Activated gamma-delta T cell treated with anti-CD3 and anti-CD28 coated beads, Interleukin-2, amount 50 U/mL, for 16 hours (primary cell): ENCODE data around the gene CFAP410.
"Not testable (repeated sequence)": the region's sequence is repeated elsewhere in the genome, so short reads cannot be mapped to it uniquely, and the experiment has no call there.

ENCODE experiments used
- DNase-seq: peaks from one replicate; pipeline ENCODE4 v3.0.0-alpha.2; 2020; ENCODE audit warnings: low read depth

CFAP410 gene

GRCh38 chr21:44350773-44351481, 11.7 kb upstream of the CFAP410 start:
- no peak for DNase-seq

- no peak for DNase-seq
These were observed 10.9 kb upstream of the CFAP410 start for GRCh38 chr21:44349847-44350772.

- no peak for DNase-seq
These were observed 10.2 kb upstream of the CFAP410 start for GRCh38 chr21:44349416-44349846.

- no peak for DNase-seq
These were observed 9.7 kb upstream of the CFAP410 start for GRCh38 chr21:44348861-44349260.

- no peak for DNase-seq
These were observed 8.8 kb upstream of the CFAP410 start for GRCh38 chr21:44347911-44348451.

- DNase-seq, result no peak
These were observed 6.3 kb upstream of the CFAP410 start for GRCh38 chr21:44345495-44345894.

- DNase-seq, result no peak
These were observed 5.5 kb upstream of the CFAP410 start for GRCh38 chr21:44344541-44345183.

GRCh38 chr21:44342981-44343380, 3.8 kb upstream of the CFAP410 start:
- not testable (repeated sequence) for DNase-seq

- DNase-seq, result not testable (repeated sequence)
These were observed 2.7 kb upstream of the CFAP410 start for GRCh38 chr21:44341726-44342458.

GRCh38 chr21:44337941-44338895, 972 bp downstream of the CFAP410 start:
- peak; percentile 17 for DNase-seq

- no peak for DNase-seq
These were observed 1.7 kb downstream of the CFAP410 start for GRCh38 chr21:44337449-44337848.

- no peak for DNase-seq
These were observed 3.7 kb downstream of the CFAP410 start for GRCh38 chr21:44335266-44336059.

- DNase-seq, result no peak
These were observed 4.7 kb downstream of the CFAP410 start for GRCh38 chr21:44334329-44335030.

- DNase-seq, result no peak
These were observed 5.5 kb downstream of the CFAP410 start for GRCh38 chr21:44333509-44334328.

- no peak for DNase-seq
These were observed 6.2 kb downstream of the CFAP410 start for GRCh38 chr21:44332965-44333364.

- no peak for DNase-seq
These were observed 6.8 kb downstream of the CFAP410 start for GRCh38 chr21:44332383-44332782.

GRCh38 chr21:44331650-44332307, 7.4 kb downstream of the CFAP410 start:
- no peak for DNase-seq

- no peak for DNase-seq
These were observed 8.0 kb downstream of the CFAP410 start for GRCh38 chr21:44331209-44331608.
